HG03520 (cell line): ENCODE data around the gene SPAG8.

Source experiments
- ATAC-seq: cut with Tn5 transposase; IDR thresholded peaks from one replicate; pipeline ENCODE4 v1.9.1; 2021; ENCODE audit warnings: mild to moderate bottlenecking, moderate library complexity; ENCODE audit not compliant: unreplicated experiment

Gene SPAG8

DNA sequence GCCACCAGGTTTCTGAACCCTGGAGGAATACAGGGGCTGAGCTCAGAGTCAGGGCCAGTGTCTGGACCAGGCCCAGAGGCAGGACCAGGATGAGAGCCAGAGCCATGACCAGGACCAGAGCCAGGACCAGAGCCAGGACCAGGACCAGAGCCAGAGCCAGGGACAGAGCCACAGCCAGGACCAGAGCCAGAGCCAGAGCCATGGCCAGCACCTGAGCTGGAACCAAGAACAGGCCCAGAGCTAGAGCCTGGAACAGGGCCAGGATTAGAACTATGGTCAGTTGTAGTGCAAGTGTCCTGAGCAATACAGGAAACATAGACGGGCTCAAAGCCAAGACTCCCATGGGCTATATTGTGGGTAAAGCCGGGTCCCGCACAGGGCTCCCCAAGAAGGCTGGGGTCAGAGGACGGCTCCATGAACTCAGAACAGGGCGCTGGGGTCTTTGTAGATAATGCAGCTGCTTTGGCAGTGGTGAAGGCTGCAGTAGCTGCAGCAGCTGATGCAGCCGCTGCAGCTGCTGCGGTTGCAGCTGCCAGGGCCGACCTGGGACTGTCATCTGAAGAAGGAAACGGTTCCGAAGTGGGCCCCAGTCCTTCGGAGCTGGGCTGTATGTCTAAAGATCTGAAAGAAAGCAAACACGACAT, 559 bp downstream of the SPAG8 start:
- no peak for ATAC-seq

DNA sequence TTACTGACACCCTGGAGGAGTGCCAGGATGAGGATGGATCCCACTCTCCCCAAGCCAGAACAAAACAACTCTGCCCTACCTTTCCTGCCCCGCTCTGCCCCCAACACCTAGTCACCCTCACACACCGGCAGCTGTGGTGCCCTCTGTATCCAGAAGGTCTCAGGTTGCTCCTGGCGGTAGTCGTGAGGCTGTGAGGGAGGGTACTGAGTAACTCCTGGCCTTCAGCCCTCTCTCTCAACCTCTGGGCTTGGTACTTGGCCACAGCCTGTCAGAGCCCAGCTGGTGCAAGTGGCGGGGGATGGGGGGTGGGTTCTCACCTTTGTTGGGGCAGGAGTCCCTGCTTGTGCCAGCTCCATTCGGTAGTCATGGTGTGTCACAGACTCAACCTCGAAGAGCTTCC, 1.9 kb downstream of the SPAG8 start:
- no peak for ATAC-seq

GRCh38 chr9:35808433-35808832, 3.6 kb downstream of the SPAG8 start:
- ATAC-seq, result no peak

GRCh38 chr9:35806101-35806500, 6.0 kb downstream of the SPAG8 start:
- no peak for ATAC-seq

DNA sequence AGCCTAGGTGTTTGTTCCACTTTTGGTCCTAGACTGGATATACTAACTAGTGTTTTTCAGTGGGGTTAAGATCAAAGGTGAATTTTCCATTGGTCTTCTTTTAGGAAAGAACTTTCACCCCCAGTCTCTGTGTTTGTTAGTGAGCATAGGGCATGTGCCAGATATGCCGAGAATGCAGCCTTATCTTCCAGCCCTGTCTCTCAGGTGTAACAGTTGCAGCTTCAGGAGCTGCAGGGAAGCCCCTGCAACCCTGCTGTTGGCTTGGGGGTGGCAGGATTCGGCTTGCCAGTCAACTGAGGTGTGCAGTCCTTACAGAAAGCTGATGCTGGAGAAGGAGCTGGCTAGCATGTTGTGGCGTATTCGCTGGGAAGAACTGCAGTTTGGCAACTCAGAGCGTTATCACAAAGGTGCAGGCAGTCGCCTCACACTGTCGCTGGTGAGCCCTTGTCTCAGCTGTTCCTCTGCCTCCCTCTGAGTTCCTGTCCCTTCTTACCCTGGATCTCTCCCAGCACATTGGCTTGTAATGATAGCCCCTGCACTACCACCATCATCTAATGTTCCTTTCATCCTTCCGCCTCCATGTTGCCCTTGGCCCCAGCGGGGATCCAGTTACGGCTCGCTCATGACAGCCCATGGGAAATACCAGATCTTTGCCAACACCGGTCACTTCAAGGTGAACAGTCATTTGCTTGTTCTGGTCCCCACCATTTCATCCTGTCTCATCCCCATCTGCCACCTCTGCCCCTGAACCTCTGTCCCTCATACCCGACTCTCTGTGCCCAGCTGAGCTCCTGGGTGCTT, 10.5 kb downstream of the SPAG8 start:
- ATAC-seq, result no peak

GRCh38 chr9:35800530-35800929, 11.5 kb downstream of the SPAG8 start:
- no peak for ATAC-seq

GRCh38 chr9:35798658-35799374, 13.2 kb downstream of the SPAG8 start:
- no peak for ATAC-seq

DNA sequence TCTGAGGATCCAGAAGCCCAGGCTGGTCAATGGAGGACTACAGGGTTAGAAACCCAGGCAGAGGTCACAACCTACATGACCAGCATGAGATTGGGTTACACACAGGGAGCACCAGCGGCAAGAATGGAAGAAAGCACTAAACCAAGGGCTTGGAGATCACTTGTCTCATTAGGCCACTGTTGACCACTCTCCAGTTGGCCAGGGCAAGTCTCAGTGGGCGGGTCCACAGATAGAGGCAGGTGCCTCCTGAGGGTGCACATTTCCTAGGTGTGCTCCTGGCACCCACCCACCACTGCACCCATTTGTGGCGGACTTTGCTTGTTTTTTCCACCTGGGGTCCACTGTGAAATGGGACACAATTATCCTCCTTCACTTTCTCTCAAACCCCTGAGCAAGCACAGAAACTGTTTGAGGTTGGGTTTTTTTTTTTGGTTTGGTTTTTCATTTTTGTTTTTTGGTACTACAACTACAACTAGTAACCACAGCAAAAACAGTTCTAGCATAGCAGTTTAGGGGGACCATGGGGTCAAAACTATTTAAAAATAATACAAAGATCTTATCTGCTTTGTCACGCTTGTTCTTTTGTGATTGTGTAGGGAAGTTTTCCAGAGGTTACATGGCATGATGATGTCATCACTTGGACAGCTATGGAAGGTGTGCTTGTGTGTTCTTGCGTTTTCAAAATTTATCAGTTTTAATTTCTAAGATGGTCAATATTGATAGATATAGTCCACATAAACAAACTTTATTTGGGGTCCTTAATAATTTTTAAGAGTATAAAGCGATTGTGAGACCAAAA, 14.6 kb downstream of the SPAG8 start:
- no peak for ATAC-seq

GRCh38 chr9:35795695-35796094, 16.4 kb downstream of the SPAG8 start:
- no peak for ATAC-seq

- no peak for ATAC-seq
Measured at GRCh38 chr9:35793461-35793860, 18.6 kb downstream of the SPAG8 start.

DNA sequence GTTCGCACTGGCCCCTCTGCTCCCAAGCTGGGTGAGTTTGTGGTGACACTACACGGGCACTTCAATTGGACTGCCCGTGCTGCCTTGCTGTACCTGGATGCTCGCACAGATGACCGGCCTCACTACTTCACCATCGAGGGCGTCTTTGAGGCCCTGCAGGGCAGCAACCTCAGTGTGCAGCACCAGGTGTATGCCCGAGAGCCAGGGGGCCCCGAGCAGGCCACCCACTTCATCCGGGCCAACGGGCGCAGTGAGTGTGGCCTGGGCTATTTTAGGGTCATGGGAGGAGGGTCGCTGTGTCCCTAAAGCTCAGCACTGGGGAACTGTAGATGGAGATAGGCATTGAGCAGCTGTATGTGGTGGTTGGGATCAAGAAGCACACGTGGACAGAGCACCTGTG, 19.2 kb downstream of the SPAG8 start:
- no peak for ATAC-seq

GRCh38 chr9:35792024-35792813, 19.8 kb downstream of the SPAG8 start:
- ATAC-seq, result no peak

GRCh38 chr9:35791297-35791921, 20.7 kb downstream of the SPAG8 start, which contains the start of gene NPR2:
NPR2 (plus strand) TSS chr9:35791591; CDS start chr9:35792409, 818 bp downstream.
- ATAC-seq, result no peak

DNA sequence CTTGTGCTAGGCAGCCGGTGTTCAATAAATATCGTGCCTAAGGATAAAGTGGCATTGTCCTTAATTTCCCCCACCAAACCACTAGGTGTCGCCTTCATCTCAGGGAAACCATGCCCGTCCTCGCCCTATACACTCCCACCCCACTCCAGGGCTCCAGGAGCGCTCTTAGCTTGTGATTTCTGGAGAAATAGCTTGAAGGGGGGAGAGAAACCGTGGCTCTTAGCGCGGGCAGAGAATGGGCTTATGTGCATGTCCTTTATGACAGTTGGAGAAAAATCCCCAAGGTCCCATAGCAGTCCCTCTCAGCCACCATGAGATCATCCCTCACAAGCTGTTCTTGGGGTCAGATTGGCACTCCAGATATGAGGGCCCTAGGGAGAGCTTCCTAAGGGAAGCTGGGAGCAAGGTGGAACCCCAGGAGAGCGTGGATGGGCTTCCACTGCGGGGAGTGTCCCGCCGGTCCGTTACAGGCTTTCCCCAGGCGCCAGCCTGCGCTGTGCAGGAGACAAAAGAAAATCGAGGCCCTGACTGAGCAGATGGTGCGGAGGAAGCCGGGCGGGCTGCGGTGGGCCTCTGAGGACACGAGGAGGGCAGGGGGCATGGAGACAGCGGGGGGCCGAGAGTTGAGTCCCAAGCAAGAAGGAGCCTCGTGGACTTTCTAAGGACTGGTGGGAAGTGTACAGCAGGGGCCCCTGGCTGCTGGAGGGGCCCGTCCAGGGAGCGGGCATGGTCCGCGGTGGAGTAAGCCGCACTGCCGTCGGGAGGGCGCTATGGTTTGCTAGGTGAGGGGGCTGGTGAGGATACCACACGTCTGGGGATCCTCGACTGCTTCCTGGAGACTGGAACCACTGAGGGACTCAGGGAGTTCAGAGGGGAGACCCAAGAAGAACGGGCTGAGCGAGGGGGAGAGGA, 21.4 kb downstream of the SPAG8 start:
- ATAC-seq, result no peak

GRCh38 chr9:35790025-35790384, 22.1 kb downstream of the SPAG8 start:
- ATAC-seq, result no peak

GRCh38 chr9:35789541-35789940, 22.5 kb downstream of the SPAG8 start:
- no peak for ATAC-seq

- no peak for ATAC-seq
Measured at GRCh38 chr9:35783418-35783817, 28.6 kb downstream of the SPAG8 start.

GRCh38 chr9:35781066-35781465, 31.0 kb downstream of the SPAG8 start:
- no peak for ATAC-seq

- ATAC-seq, result no peak
Measured at GRCh38 chr9:35778496-35778895, 33.6 kb downstream of the SPAG8 start.
